OCI-LY3 (cell line): ENCODE data around the gene SGSM2.

Source experiments
- H2AFZ ChIP-seq: fragments of 200-600, 300-600 bp; shearing (Covaris generic); 2 replicates; pipeline ENCODE4 v1.6.0; 2014; ENCODE audit warnings: antibody characterized with exemption, low read depth, low read length
- H3K27ac ChIP-seq: fragments of 200-600, 300-600 bp; sonication (generic); 2 replicates; pipeline ENCODE4 v1.5.1; 2014; ENCODE audit warnings: mild to moderate bottlenecking, low read length, moderate library complexity, mixed read lengths
- H3K27me3 ChIP-seq: fragments of 200-600, 300-600 bp; sonication (generic); 2 replicates; pipeline ENCODE4 v1.6.1; 2014; ENCODE audit warnings: low read depth, low read length, mixed read lengths
- H3K36me3 ChIP-seq: fragments of 200-600, 300-600 bp; sonication (generic); replicated peaks from 2 replicates; pipeline ENCODE3; 2014; ENCODE audit warnings: low read depth, low read length, mixed read lengths
- H3K4me1 ChIP-seq: fragments of 300-600, 200-600 bp; sonication (generic); 2 replicates; pipeline ENCODE4 v1.6.1; 2014; ENCODE audit warnings: low read length, mixed read lengths
- H3K4me2 ChIP-seq: fragments of 200-600, 300-600 bp; sonication (generic); 2 replicates; pipeline ENCODE4 v1.6.1; 2014; ENCODE audit warnings: low read length, mixed read lengths
- H3K4me3 ChIP-seq: fragments of 300-600, 200-600 bp; sonication (generic); 2 replicates; pipeline ENCODE4 v1.5.1; 2014; ENCODE audit warnings: antibody characterized with exemption, mild to moderate bottlenecking, low read length, moderate library complexity
- H3K79me2 ChIP-seq: fragments of 300-600, 200-600 bp; shearing (Covaris generic); 2 replicates; pipeline ENCODE4 v1.6.1; 2014; ENCODE audit warnings: mild to moderate bottlenecking, low read length, mixed read lengths
- H3K9ac ChIP-seq: fragments of 300-600, 200-600 bp; shearing (Covaris generic); 2 replicates; pipeline ENCODE4 v1.6.0; 2014; ENCODE audit warnings: mild to moderate bottlenecking, low read length, moderate library complexity
- H3K9me3 ChIP-seq: fragments of 200-600, 300-600 bp; shearing (Covaris generic); 2 replicates; pipeline ENCODE4 v1.6.1; 2014; ENCODE audit warnings: low read length, mixed read lengths; ENCODE audit not compliant: insufficient read depth
- H4K20me1 ChIP-seq: fragments of 200-600, 300-600 bp; sonication (generic); 2 replicates; pipeline ENCODE4 v1.6.1; 2016; ENCODE audit warnings: low read length, mixed read lengths; ENCODE audit not compliant: insufficient read depth
- CTCF ChIP-seq: fragments of 200-600, 300-600 bp; sonication (generic); IDR thresholded peaks from 2 replicates; pipeline ENCODE4 v1.5.1; 2014; ENCODE audit warnings: antibody characterized with exemption, low read length, low read depth
- EZH2phosphoT487 ChIP-seq: fragments of 200-600 bp; shearing (Covaris generic); IDR thresholded peaks from 2 replicates; pipeline ENCODE4 v1.6.1; 2018; ENCODE audit warnings: antibody characterized with exemption, mixed run types, low read depth

The SGSM2 gene

GRCh38 chr17:2380950-2381649 is 43.8 kb downstream of the SGSM2 start:
- H3K79me2 ChIP-seq, result no peaks in the 10 kb centered on the region
- H3K9me3 ChIP-seq, result no peaks in the 10 kb centered on the region
- no peak for TF ChIP-seq CTCF
- no peak for TF ChIP-seq EZH2phosphoT487
- H3K4me3 ChIP-seq, result no peak overlapping the region
- H3K4me2 ChIP-seq, result no peak overlapping the region
- H3K36me3 ChIP-seq, result no peaks in the 10 kb centered on the region
- no peak overlapping the region for H2AFZ ChIP-seq
- H4K20me1 ChIP-seq, result no peaks in the 10 kb centered on the region
- no peaks in the 10 kb centered on the region for H3K27me3 ChIP-seq
- no peak overlapping the region for H3K9ac ChIP-seq
- H3K27ac ChIP-seq, result no peak overlapping the region
- no peaks in the 10 kb centered on the region for H3K4me1 ChIP-seq

DNA sequence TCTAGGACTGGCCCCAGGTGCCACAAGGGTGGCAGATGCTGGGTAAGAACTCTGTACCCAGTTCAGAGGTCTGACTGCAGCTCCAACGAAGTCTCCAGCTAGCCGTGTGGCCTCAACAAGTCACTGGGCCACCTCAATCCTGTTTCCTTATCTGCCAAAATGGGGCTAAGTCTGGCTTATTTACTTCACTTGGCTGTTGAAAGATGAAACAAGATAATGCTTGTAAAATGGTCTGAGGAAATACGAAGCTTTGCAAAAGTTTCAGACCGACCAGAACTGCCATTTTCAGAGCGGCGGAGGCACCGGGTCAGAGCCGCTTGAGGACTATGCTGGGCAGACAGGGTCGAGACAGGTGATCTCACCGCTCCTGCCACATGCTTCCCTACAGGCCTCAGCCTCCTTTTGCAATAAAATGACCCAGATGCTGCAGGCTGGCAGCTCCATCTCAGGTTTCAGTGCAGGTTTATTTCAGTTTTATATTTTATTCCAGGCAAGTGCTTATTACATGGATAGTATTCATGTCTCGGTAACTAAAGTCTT is 46.4 kb downstream of the SGSM2 start:
- Histone ChIP-seq H3K36me3 (no peaks in the 10 kb centered on the region), H3K4me2 (no peak overlapping the region), H3K4me1 (no peaks in the 10 kb centered on the region), H3K9ac (no peak overlapping the region), H3K4me3 (no peak overlapping the region), H3K79me2 (no peaks in the 10 kb centered on the region), H3K27ac (no peak overlapping the region), H4K20me1 (no peaks in the 10 kb centered on the region), H2AFZ (no peak overlapping the region), H3K9me3 (no peaks in the 10 kb centered on the region), H3K27me3 (no peaks in the 10 kb centered on the region)
- TF ChIP-seq EZH2phosphoT487, result no peak
- TF ChIP-seq CTCF, result no peak

GRCh38 chr17:2384439-2385127 is 47.3 kb downstream of the SGSM2 start:
- H3K9ac ChIP-seq, result no peak overlapping the region
- no peaks in the 10 kb centered on the region for H3K9me3 ChIP-seq
- H3K27ac ChIP-seq, result no peak overlapping the region
- H3K4me2 ChIP-seq, result no peak overlapping the region
- no peaks in the 10 kb centered on the region for H3K79me2 ChIP-seq
- H3K4me3 ChIP-seq, result no peak overlapping the region
- H4K20me1 ChIP-seq, result no peaks in the 10 kb centered on the region
- H2AFZ ChIP-seq, result no peak overlapping the region
- H3K36me3 ChIP-seq, result no peaks in the 10 kb centered on the region
- no peaks in the 10 kb centered on the region for H3K4me1 ChIP-seq
- no peaks in the 10 kb centered on the region for H3K27me3 ChIP-seq
- TF ChIP-seq EZH2phosphoT487 (no peak), CTCF (no peak)
